Left renal pelvis (tissue), 4 donors: ENCODE measurements around the gene LEPROT. TPM values are rescaled to one million over a fixed set of nuclear protein-coding genes. Genes with fewer than 3 reads are reported as not detected.
A peak's percentile ranks its signal among the peaks of the same experiment; 100 is the strongest.

Experiments
- DNase-seq, 4 donors: peaks; one replicate each; pipeline ENCODE4 v3.0.0-alpha.2; 2013; ENCODE audit warnings: low read depth in 4 of 4, low spot score in 3 of 4
- polyA plus RNA-seq, 4 donors: library from polyadenylated mRNA; unstranded; fragments of 120-200 nt; gene quantifications; one replicate each; pipeline ENCODE4 v1.2.1, GENCODE V29; 2013; ENCODE audit not compliant: insufficient read length in 4 of 4

LEPROT gene
- polyA plus RNA-seq, 4 donors = 140 to 180 (median 157) TPM

GRCh38 chr1:65409816-65410326 is 10.6 kb upstream of the LEPROT start:
- no peak for DNase-seq

GRCh38 chr1:65412256-65412983 is 8.0 kb upstream of the LEPROT start:
- DNase-seq = no peak

DNA sequence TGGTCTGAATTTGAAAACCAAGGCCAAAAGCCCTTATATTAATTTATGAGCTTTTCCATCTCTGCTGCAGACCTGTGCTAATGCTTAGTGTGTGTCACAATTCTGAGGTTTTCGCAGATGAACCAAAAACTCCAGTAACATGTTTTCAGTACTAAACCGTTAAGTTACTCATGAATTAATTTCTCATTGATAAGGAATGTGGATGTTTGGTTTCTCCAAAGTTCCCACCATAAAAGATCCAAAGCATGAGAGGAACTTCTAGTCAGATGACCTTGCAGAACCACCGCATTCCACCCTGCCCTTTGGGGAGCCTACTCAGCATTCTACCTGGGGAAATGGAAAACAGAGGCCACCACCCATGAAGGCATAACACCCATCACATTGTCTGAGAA is 7.5 kb upstream of the LEPROT start:
- no peak for DNase-seq

DNA sequence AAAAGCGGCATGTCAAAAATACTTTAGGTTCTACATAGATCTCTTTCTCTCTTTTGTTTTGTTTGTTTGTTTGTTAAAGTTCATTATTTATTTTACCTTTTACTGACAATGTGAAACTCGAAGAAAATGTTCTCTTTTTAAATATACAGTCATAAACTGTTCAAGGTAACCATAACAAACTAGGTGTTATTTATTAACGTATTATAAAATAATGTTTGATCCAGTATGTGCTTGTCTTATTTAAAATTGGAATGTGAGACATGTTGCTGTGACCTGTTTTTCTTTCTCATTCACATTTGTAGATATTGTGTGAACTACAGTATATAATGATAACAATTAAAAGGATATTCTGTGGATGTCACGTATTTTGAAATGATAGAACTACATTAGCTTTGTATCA is 5.9 kb upstream of the LEPROT start:
- DNase-seq = no peak

- DNase-seq = no peak
These were observed 3.7 kb upstream of the LEPROT start for GRCh38 chr1:65416767-65417166.

- DNase-seq = no peak
These were observed 2.7 kb upstream of the LEPROT start for GRCh38 chr1:65417729-65418128.

DNA sequence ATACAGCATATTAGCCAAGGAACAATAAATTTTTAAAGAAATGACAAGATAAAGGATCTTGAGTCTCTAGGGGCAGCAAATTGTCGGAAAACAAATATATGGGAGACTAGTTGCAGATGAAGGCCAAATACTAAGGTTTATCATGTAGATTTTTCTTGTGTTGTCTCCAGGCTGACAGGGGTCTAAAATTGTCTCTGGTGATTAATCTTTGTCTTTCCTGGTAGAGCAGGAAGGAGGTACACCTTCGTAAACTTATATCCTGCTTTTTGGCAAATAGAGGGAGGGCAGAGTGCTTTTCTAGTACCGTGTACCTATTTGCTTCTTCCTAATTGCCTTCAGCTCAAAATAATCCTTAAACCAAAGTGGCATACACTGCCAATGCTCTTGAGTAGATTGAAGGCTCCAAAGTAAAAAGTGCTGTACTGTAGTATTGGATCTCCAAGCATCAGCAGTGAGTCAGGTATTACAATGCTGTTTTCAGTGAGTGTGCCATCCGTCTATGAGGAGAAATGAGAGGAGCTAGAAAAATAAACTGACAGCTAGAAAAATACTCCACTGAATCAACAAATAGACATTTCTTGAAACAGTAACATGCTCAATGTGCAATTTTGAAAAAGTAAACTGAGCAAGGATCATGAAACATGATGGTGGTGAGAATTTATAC is 1.8 kb upstream of the LEPROT start:
- DNase-seq = no peak

- DNase-seq = peak; percentile 91 to 95 (median 92)
These were observed 533 bp upstream of the LEPROT start for GRCh38 chr1:65419681-65420589.

DNA sequence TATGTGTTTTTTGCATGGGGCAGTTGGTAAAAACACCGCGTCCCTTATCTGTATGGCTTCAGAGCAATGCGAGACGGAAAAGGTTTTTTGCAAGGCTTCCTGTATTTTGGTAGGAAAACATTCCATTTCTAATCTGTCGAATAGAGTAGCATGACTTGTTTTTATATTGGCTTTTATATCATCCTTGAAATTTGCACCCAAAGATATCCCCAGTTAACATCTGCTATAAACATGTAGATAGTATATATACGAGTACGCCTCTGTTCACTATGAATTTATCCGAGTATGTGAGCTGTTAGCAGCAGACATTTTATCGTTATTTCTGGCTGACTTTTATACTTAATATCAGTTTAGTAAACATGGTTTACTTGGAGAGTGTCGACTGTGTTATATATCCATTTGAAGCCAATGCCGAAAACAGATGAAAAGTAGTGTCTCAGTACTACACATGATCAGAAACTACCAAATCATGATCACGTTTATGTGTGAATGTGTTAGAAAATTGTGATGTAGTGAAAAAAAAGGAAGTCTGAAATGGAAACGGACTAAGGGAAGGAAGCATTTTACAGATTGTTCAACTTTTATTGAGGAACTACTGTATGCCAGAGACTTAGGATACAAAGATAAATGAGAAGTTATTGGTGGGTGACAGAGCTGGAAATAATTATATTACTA is 1.0 kb downstream of the LEPROT start:
- peak in 1 of 4 donors; percentile 22 for DNase-seq

GRCh38 chr1:65422241-65423203 is 2.1 kb downstream of the LEPROT start:
- DNase-seq = no peak

DNA sequence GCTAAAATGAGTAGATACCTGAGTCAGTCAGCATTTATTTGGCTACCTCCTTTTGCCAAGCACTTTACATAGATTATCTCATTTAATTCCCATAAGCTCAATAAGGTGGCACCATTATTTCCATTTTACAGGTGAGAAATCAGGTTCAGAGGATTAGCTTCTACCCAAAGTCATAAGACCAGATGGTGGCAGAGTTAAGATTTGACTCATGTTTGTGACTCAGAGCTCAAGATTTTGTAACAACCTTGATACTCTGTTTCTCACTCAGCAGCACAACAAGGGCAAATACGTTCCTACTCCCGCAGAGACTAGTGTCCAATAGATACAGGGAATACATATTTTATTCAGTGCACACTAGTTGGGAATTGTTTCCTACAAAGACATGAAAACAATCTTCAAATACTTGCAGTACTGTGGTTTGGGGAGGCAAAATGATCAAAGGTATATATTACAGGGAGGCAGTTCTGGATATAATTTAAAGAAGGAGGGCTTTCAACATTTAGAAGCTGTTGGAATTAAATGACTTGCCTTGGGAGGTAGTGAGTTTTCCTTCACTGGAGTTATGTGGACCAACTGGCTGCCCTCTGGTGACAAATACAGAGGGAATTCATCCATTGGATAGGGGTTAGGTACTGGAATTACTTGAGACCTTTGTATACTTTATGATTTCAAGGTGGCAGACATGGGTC is 3.6 kb downstream of the LEPROT start:
- no peak for DNase-seq

GRCh38 chr1:65424573-65424889 is 4.1 kb downstream of the LEPROT start:
- DNase-seq = no peak

DNA sequence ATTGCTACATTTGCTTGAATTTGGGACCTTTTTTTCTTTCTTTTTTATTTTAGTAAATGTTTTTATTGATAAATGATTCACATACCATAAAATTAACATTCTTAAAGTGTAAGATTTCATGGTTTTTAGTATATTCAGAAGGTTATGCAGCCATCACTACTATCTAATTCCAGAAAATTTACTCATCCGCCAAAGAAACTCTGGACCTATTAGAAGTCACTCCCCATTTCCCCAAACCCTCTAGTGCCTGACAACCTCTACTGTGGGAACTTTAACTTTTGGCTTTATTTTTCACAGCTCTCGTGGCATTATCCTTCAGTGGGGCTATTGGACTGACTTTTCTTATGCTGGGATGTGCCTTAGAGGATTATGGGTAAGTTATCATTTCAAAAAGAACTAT is 4.5 kb downstream of the LEPROT start:
- no peak for DNase-seq

DNA sequence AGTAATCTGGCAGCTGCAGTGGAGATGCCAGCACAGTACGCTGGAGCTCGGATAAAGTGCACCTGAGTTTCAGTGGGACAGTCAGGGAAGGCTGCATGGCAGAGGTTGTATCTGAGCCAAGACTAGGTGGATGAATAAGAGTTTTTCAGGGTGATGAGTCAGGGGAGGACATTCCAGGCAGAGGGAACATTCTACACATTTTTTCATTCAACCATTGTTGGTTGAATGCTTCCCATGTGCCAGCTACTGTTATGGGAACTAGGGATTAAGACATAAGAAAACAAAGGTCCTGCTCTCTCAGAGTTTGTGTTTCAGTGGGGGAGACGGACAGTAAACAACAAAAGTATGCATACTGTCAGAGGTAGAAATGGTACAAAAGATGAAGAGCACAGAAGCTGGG is 5.2 kb downstream of the LEPROT start:
- no peak for DNase-seq

DNA sequence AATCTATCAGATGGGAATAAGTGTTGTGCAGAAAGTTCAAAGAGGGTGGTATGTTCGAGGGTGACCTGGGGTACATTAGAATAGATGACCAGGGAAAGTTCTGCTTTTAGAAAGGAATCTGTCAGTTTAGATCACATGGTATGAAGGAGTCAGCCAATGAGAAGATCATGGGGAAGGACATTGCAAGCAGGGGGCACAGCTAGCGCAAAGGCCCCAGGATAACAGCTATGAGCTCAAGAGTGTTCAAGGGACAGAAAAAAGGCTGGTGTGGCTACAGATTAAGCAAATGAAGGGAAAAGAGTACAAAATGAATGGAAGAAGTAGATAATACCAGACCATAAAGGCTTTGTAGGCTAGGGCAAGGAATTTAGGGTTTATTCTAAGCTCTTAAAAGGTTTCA is 8.6 kb downstream of the LEPROT start:
- DNase-seq = no peak

- DNase-seq = no peak
These were observed 9.3 kb downstream of the LEPROT start for GRCh38 chr1:65429806-65430205.

- no peak for DNase-seq
These were observed 10.7 kb downstream of the LEPROT start for GRCh38 chr1:65431111-65431705.

DNA sequence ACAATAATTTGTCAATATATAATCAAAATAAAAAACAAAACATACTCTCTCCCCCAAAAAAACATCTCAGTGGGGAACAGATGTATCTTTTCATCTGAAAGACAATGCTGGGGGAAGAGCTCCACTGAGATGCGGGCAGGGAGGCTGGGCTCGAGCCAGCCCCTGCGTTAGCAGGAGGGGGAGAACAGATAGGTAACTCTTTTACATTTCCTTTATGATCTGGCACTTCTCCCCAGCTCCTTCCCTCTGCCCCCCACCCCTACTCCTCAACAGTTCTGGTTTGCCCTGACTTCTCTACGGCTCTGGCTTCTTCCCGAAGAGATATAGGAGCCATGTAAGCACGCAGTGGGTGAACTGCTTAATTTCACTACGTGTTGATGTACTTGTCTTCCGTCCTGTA is 12.4 kb downstream of the LEPROT start:
- no peak for DNase-seq

GRCh38 chr1:65434255-65434654 is 13.8 kb downstream of the LEPROT start:
- DNase-seq = no peak
